H1 (cell line): Measurements from ENCODE around the gene POLD1. TPM values are rescaled to one million over a fixed set of nuclear protein-coding genes. Genes with fewer than 3 reads are reported as not detected.

Experiments used
- CTCF ChIA-PET: fragments of 300-600 bp; sonication (Branson Sonifier 250); formaldehyde crosslinking; loops from one replicate; lab custom pipeline; 2021; ENCODE audit not compliant: partially characterized antibody; lab: Charles Lee
- POLR2A ChIA-PET: fragments of 300-600 bp; sonication (Branson Sonifier 250); formaldehyde crosslinking; loops from one replicate; lab custom pipeline; 2021; ENCODE audit warnings: inconsistent platforms; ENCODE audit not compliant: partially characterized antibody; lab: Charles Lee
- DNase-seq, 2 experiments: peaks; one replicate each; pipeline versions ENCODE4 v3.0.0 to v3.0.0-alpha.2; 2010 to 2022; ENCODE audit warnings: low spot score in 2 of 2, low read depth in 1 of 2, mixed read lengths in 1 of 2
- FAIRE-seq: peaks from 2 replicates; lab custom pipeline; 2011; peaks lifted over from hg19 to GRCh38; lab: Jason Lieb, UNC
- H2AFZ ChIP-seq: 2 replicates; pipeline ENCODE4 v1.8.1; 2012; ENCODE audit warnings: low read length, inconsistent platforms
- H2AK5ac ChIP-seq: 2 replicates; pipeline ENCODE4 v1.6.1; 2013; ENCODE audit warnings: low read depth, low read length
- H2BK120ac ChIP-seq: replicated peaks from 2 replicates; pipeline ENCODE3; 2013; ENCODE audit warnings: low read depth, low read length, inconsistent platforms
- H2BK12ac ChIP-seq: 2 replicates; pipeline ENCODE4 v1.6.1; 2013; ENCODE audit warnings: low read depth, low read length
- H2BK15ac ChIP-seq: 2 replicates; pipeline ENCODE4 v1.6.1; 2013; ENCODE audit warnings: low read length
- H2BK20ac ChIP-seq: 2 replicates; pipeline ENCODE4 v1.6.1; 2013; ENCODE audit warnings: low read length
- H2BK5ac ChIP-seq: 2 replicates; pipeline ENCODE4 v1.6.1; 2013; ENCODE audit warnings: low read depth, low read length
- H3K14ac ChIP-seq: 2 replicates; pipeline ENCODE4 v1.6.1; 2013; ENCODE audit warnings: inconsistent platforms; ENCODE audit not compliant: insufficient read length
- H3K18ac ChIP-seq: 2 replicates; pipeline ENCODE4 v1.6.1; 2013; ENCODE audit warnings: low read length; ENCODE audit errors: extremely low read depth
- H3K23ac ChIP-seq: 2 replicates; pipeline ENCODE4 v1.6.1; 2013; ENCODE audit warnings: inconsistent platforms; ENCODE audit not compliant: insufficient read length
- H3K23me2 ChIP-seq: 2 replicates; pipeline ENCODE4 v1.6.1; 2013; ENCODE audit warnings: low read depth, low read length
- H3K27ac ChIP-seq: 2 replicates; pipeline ENCODE4 v1.6.1; 2011; ENCODE audit warnings: low read depth, low read length, inconsistent platforms
- H3K27me3 ChIP-seq, 4 experiments: replicated peaks in 1 of 4; 1 replicate in 1 of 4; 2 replicates in 3 of 4; pipeline versions ENCODE4 v1.6.1 to v1.8.1; 2011 to 2013; ENCODE audit warnings: low read length in 3 of 4, mild to moderate bottlenecking in 3 of 4, inconsistent platforms in 2 of 4, mixed read lengths in 2 of 4, moderate library complexity in 1 of 4; ENCODE audit not compliant: control insufficient read depth in 3 of 4, insufficient read depth in 3 of 4; ENCODE audit errors: extremely low read depth in 1 of 4
- H3K36me3 ChIP-seq, 4 experiments: 2 replicates each; pipeline versions ENCODE4 v1.6.1 to v1.8.1; 2011 to 2013; ENCODE audit warnings: mild to moderate bottlenecking in 4 of 4, low read length in 3 of 4, moderate library complexity in 2 of 4, control low read depth in 1 of 4, inconsistent platforms in 1 of 4; ENCODE audit not compliant: insufficient read depth in 4 of 4, control insufficient read depth in 2 of 4
- H3K4ac ChIP-seq: replicated peaks from 2 replicates; pipeline ENCODE3; 2013; ENCODE audit warnings: low read length, low read depth, mixed read lengths, inconsistent platforms; ENCODE audit not compliant: insufficient read length
- H3K4me1 ChIP-seq, 4 experiments: replicated peaks in 1 of 4; 1 replicate in 1 of 4; 2 replicates in 3 of 4; pipeline versions ENCODE4 v1.6.1 to v1.8.1; 2011 to 2013; ENCODE audit warnings: low read length in 3 of 4, inconsistent platforms in 2 of 4, mixed read lengths in 1 of 4; ENCODE audit not compliant: insufficient read depth in 4 of 4, control insufficient read depth in 3 of 4
- H3K4me2 ChIP-seq, 2 experiments: 2 replicates each; pipeline versions ENCODE4 v1.6.1 to v1.8.1; 2011 to 2013; ENCODE audit warnings: low read depth in 2 of 2, low read length in 2 of 2, control low read depth in 1 of 2, inconsistent platforms in 1 of 2, mild to moderate bottlenecking in 1 of 2; ENCODE audit not compliant: insufficient read depth in 1 of 2
- H3K4me3 ChIP-seq, 4 experiments: fragments of 200-600, 300-600 bp in 1 of 4; sonication (generic), shearing (Covaris generic), sonication (Bioruptor Twin) in 1 of 4; 2 replicates each; pipeline versions ENCODE4 v1.5.1 to v1.8.1; 2011 to 2016; ENCODE audit warnings: low read length in 4 of 4, low read depth in 3 of 4, control low read depth in 2 of 4, inconsistent platforms in 2 of 4, mild to moderate bottlenecking in 2 of 4, mixed read lengths in 1 of 4, moderate library complexity in 1 of 4; ENCODE audit not compliant: insufficient read depth in 2 of 4; ENCODE audit errors: extremely low read depth in 1 of 4
- H3K56ac ChIP-seq: replicated peaks from 2 replicates; pipeline ENCODE3; 2013; ENCODE audit warnings: low read depth, mild to moderate bottlenecking, mixed read lengths, low read length, inconsistent platforms; ENCODE audit not compliant: insufficient read length
- H3K79me1 ChIP-seq: 2 replicates; pipeline ENCODE4 v1.6.1; 2013; ENCODE audit warnings: low read depth, low read length, control low read depth
- H3K79me2 ChIP-seq, 2 experiments: 2 replicates each; pipeline versions ENCODE4 v1.6.1 to v1.8.1; 2012 to 2013; ENCODE audit warnings: low read length in 2 of 2, mild to moderate bottlenecking in 2 of 2, inconsistent platforms in 1 of 2; ENCODE audit not compliant: insufficient read depth in 2 of 2, control insufficient read depth in 1 of 2
- H3K9ac ChIP-seq, 4 experiments: replicated peaks in 1 of 4; 1 replicate in 1 of 4; 2 replicates in 3 of 4; pipeline versions ENCODE4 v1.6.1 to v1.8.1; 2011 to 2013; ENCODE audit warnings: low read depth in 3 of 4, low read length in 3 of 4, control low read depth in 2 of 4, mild to moderate bottlenecking in 2 of 4, moderate library complexity in 2 of 4, inconsistent platforms in 1 of 4; ENCODE audit errors: extremely low read depth in 1 of 4
- H3K9me3 ChIP-seq, 2 experiments: 2 replicates each; pipeline versions ENCODE4 v1.6.1 to v1.8.1; 2012 to 2013; ENCODE audit warnings: mild to moderate bottlenecking in 2 of 2, moderate library complexity in 2 of 2, control low read depth in 1 of 2, inconsistent platforms in 1 of 2, low read depth in 1 of 2, low read length in 1 of 2, mixed read lengths in 1 of 2; ENCODE audit not compliant: insufficient read depth in 2 of 2
- H4K20me1 ChIP-seq, 2 experiments: replicated peaks in 1 of 2; 2 replicates each; pipeline versions ENCODE3 to v1.8.1; 2011 to 2013; ENCODE audit warnings: inconsistent platforms in 2 of 2, low read length in 2 of 2, mild to moderate bottlenecking in 1 of 2; ENCODE audit not compliant: insufficient read depth in 2 of 2, control insufficient read depth in 1 of 2
- H4K5ac ChIP-seq: 2 replicates; pipeline ENCODE4 v1.6.1; 2013; ENCODE audit warnings: low read length, low read depth, mixed read lengths, inconsistent platforms; ENCODE audit not compliant: insufficient read length
- H4K8ac ChIP-seq: 2 replicates; pipeline ENCODE4 v1.8.0; 2013; ENCODE audit warnings: mild to moderate bottlenecking, moderate library complexity, low read length, inconsistent platforms; ENCODE audit not compliant: insufficient read depth; ENCODE audit errors: extremely low read depth
- H4K91ac ChIP-seq: replicated peaks from 2 replicates; pipeline ENCODE3; 2013; ENCODE audit warnings: low read length, mixed read lengths, inconsistent platforms; ENCODE audit not compliant: insufficient read length
- KDM5A ChIP-seq: fragments of 200-600 bp; IDR thresholded peaks from 2 replicates; pipeline ENCODE4 v1.7.1; 2012; ENCODE audit warnings: mild to moderate bottlenecking, low read length, inconsistent platforms, mixed read lengths
- NRF1 ChIP-seq: IDR thresholded peaks from 2 replicates; pipeline ENCODE4 v1.6.1; 2011; ENCODE audit warnings: mild to moderate bottlenecking, low read depth, low read length, improper control_type of control experiment
- WGBS, 2 experiments: shearing (Covaris generic) in 1 of 2; methylation state at CpG; one replicate each; pipeline versions ENCODE4 v1.1.6 to v1.1.7; 2013 to 2015; ENCODE audit warnings: low lambda C conversion rate in 2 of 2, mixed read lengths in 2 of 2, inconsistent platforms in 1 of 2, low coverage in 1 of 2, missing lambda C conversion rate in 1 of 2; ENCODE audit not compliant: insufficient replicate concordance in 2 of 2, insufficient coverage in 1 of 2, insufficient read length in 1 of 2; ENCODE audit errors: extremely low coverage in 1 of 2, missing lambda C conversion rate in 1 of 2; 5-methylcytosine and 5-hydroxymethylcytosine counted together
- polyA plus RNA-seq, 7 experiments: library from polyadenylated mRNA; depleted of rRNA in 3 of 7; stranded (reverse) in 5 of 7; unstranded in 2 of 7; fragments of >200 nt in 5 of 7; fragments of 200-250 nt in 2 of 7; gene quantifications; 1 replicate in 5 of 7; 2 replicates in 1 of 7; 4 replicates in 1 of 7; pipeline versions ENCODE4 v1.2.1 to v1.2.3, GENCODE V29; 2011 to 2013; ENCODE audit warnings: missing spikeins in 2 of 7, mixed read lengths in 2 of 7
- total RNA-seq: library from RNA; stranded (reverse); fragmentation: NEBNext Ultra II Directional; extraction: Animal tissue kit (Norgen Biotek cat#: 25700); gene quantifications from 2 replicates; pipeline ENCODE4 v1.2.1, GENCODE V29; 2021

Gene POLD1
- total and polyA plus RNA-seq, 2 of the 8 experiments (the other 6 are each of a cell fraction or from before 2014, with no cell fraction given): 141 to 142 TPM

- Histone ChIP-seq H2BK20ac (no peak overlapping the region), H3K79me2 (no peaks in the 10 kb centered on the region), H2AFZ (no peak overlapping the region), H3K4ac (no peak overlapping the region), H2BK12ac (no peak overlapping the region), H3K18ac (no peak overlapping the region), H3K36me3 (peaks cover 13 to 24% (median 15%) of the 10 kb centered on the region in 4 experiments; a peak in 7 of 8 replicates), H3K4me3 (no peak overlapping the region), H2BK15ac (no peak overlapping the region), H3K23ac (no peak overlapping the region), H2AK5ac (no peak overlapping the region), H3K27ac (no peak overlapping the region), H3K23me2 (peaks cover 1% of the 10 kb centered on the region; the same call in 1 of the 2 replicates), H3K27me3 (no peaks in the 10 kb centered on the region), H4K5ac (no peak overlapping the region), H3K79me1 (no peaks in the 10 kb centered on the region), H4K20me1 (peaks cover 0 to 11% of the 10 kb centered on the region in 2 experiments), H2BK120ac (no peak overlapping the region), H4K91ac (no peak overlapping the region), H3K4me2 (no peak overlapping the region), H3K9ac (no peak overlapping the region), H3K14ac (no peak overlapping the region), H2BK5ac (no peak overlapping the region), H3K56ac (no peak overlapping the region), H3K9me3 (no peaks in the 10 kb centered on the region), H3K4me1 (peaks cover 0 to 11% (median 3%) of the 10 kb centered on the region in 4 experiments; a peak in 5 of 7 replicates), H4K8ac (no peak overlapping the region)
- POLR2A ChIA-PET: interaction anchor here (1.3 kb wide), 1 partner anchor 30 kb away, joined by 4 read pairs; no protein-coding TSS in a partner anchor
- WGBS, 2 experiments: 98% methylated on average over 18 of the region's 21 CpGs; no CpG with 5 or more reads in 1 of the 2 experiments
- FAIRE-seq (no peak), DNase-seq (no peak)
- CTCF ChIA-PET: interaction anchor here (0.6 to 2.3 kb wide), 6 partner anchors 8 to 1941 kb away, joined by 3 to 12 read pairs (median 4); partner anchors contain the start of gene NR1H2
- TF ChIP-seq NRF1 (no peak), KDM5A (no peak)
These were observed 29.4 kb downstream of the POLD1 start for GRCh38 chr19:50413531-50413930.
